CD4-positive, alpha-beta memory T cell (primary cell): Measurements from ENCODE around the gene ZKSCAN1. TPM values are rescaled to one million over a fixed set of nuclear protein-coding genes. Genes with fewer than 3 reads are reported as not detected.
"Not testable (repeated sequence)": the region's sequence is repeated elsewhere in the genome, so short reads cannot be mapped to it uniquely, and the experiment has no call there.

Experiments used
- CTCF ChIA-PET: fragments of 350-600 bp; sonication (Branson Sonifier 250); formaldehyde crosslinking; loops from one replicate; lab custom pipeline; 2021; ENCODE audit warnings: inconsistent platforms; ENCODE audit not compliant: partially characterized antibody; lab: Charles Lee
- POLR2A ChIA-PET: fragments of 350-600 bp; sonication (Branson Sonifier 250); formaldehyde crosslinking; loops from one replicate; lab custom pipeline; 2021; ENCODE audit not compliant: partially characterized antibody; lab: Charles Lee
- DNase-seq, 5 donors: peaks; one replicate each; pipeline versions ENCODE4 v3.0.0 to v3.0.0-alpha.2; 2020 to 2022; ENCODE audit warnings: mixed read lengths in 1 of 5
- H3K27ac ChIP-seq: one replicate; pipeline ENCODE4 v1.7.0; 2013; ENCODE audit warnings: low read depth, low read length
- H3K27me3 ChIP-seq: 2 replicates; pipeline ENCODE4 v1.7.0; 2013; ENCODE audit warnings: mild to moderate bottlenecking, low read length, moderate library complexity; ENCODE audit not compliant: insufficient read depth
- H3K36me3 ChIP-seq: 2 replicates; pipeline ENCODE4 v1.7.0; 2013; ENCODE audit warnings: mild to moderate bottlenecking, low read length, moderate library complexity; ENCODE audit not compliant: insufficient read depth
- H3K4me1 ChIP-seq: 2 replicates; pipeline ENCODE4 v1.7.0; 2013; ENCODE audit warnings: mild to moderate bottlenecking, low read length, moderate library complexity; ENCODE audit not compliant: insufficient read depth
- H3K4me3 ChIP-seq, 2 donors: one replicate each; pipeline ENCODE4 v1.7.0; 2013; ENCODE audit warnings: low read length in 2 of 2, mild to moderate bottlenecking in 1 of 2
- H3K9me3 ChIP-seq, 2 donors: one replicate each; pipeline ENCODE4 v1.7.0; 2013; ENCODE audit warnings: low read length in 2 of 2, control low read depth in 1 of 2; ENCODE audit not compliant: control insufficient read depth in 1 of 2
- H3K27ac Mint-ChIP-seq, 7 donors: one replicate each; pipeline ENCODE4 v1.8.0; 2020 to 2021; ENCODE audit warnings: mixed read lengths in 7 of 7, mild to moderate bottlenecking in 6 of 7, inconsistent platforms in 3 of 7, moderate library complexity in 3 of 7
- H3K27me3 Mint-ChIP-seq, 2 donors: one replicate each; pipeline ENCODE4 v1.8.0; 2020 to 2021; ENCODE audit warnings: mixed read lengths in 2 of 2
- H3K36me3 Mint-ChIP-seq, 2 donors: one replicate each; pipeline ENCODE4 v1.8.0; 2020 to 2021; ENCODE audit warnings: mixed read lengths in 2 of 2, inconsistent platforms in 1 of 2, mild to moderate bottlenecking in 1 of 2
- H3K4me1 Mint-ChIP-seq, 4 donors: one replicate each; pipeline ENCODE4 v1.8.0; 2020 to 2021; ENCODE audit warnings: mixed read lengths in 4 of 4, mild to moderate bottlenecking in 1 of 4
- H3K4me3 Mint-ChIP-seq, 8 donors: one replicate each; pipeline ENCODE4 v1.8.0; 2020 to 2021; ENCODE audit warnings: mixed read lengths in 8 of 8, mild to moderate bottlenecking in 7 of 8, moderate library complexity in 6 of 8, inconsistent platforms in 3 of 8
- H3K9me3 Mint-ChIP-seq, 8 donors: one replicate each; pipeline ENCODE4 v1.8.0; 2020 to 2021; ENCODE audit warnings: mixed read lengths in 8 of 8, mild to moderate bottlenecking in 5 of 8, inconsistent platforms in 3 of 8, moderate library complexity in 1 of 8
- intact Hi-C: fragments of 100-400 bp; cut with micrococcal nuclease; formaldehyde crosslinking; loops from one replicate; pipeline ENCODE4 v1.15.1; 2023
- polyA plus RNA-seq, 2 donors: library from polyadenylated mRNA; unstranded; fragments of 300-500 nt; fragmentation: Illumina TruSeq; gene quantifications; one replicate each; pipeline ENCODE4 v1.2.3, GENCODE V29; 2021
- total RNA-seq, 2 experiments: library from RNA; stranded (reverse); gene quantifications; one replicate each; pipeline ENCODE4 v1.2.3, GENCODE V29; 2021

The ZKSCAN1 gene
- total and polyA plus RNA-seq, 4 experiments from 2014 or later: 25.0 to 101 (median 70.9) TPM

DNA sequence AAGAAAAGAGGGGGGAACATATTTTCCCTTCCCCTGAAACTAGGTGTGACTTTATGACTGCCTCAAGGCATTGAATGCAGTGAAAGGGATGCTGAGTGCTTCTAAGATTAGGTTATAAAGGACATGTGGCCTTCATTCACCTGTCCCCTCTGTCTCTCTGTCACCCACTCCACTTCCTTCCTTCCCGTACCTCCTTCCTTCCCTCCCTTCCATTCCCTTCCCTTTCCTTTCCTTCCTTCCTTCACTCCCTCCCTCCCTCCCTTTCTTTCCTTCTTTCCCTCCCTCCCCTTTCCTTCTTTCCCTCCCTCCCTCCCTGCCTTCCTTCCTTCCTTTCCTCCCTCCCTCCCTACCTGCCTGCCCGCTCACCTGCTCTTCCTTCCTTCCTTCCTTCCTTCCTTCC lies 4.5 kb upstream of the ZKSCAN1 start:
- Mint-ChIP-seq H3K36me3 (peaks cover 0 to 4% of the 10 kb centered on the region in 2 donors), H3K9me3 (no peaks in the 10 kb centered on the region), H3K27ac (no peak overlapping the region), H3K4me1 (peaks cover 6 to 14% (median 9%) of the 10 kb centered on the region in 4 donors), H3K4me3 (no peak overlapping the region), H3K27me3 (peaks cover 0 to 2% of the 10 kb centered on the region in 2 donors)
- Histone ChIP-seq H3K4me3 (no peak overlapping the region), H3K4me1 (peaks cover 9% of the 10 kb centered on the region), H3K36me3 (no peaks in the 10 kb centered on the region), H3K9me3 (no peaks in the 10 kb centered on the region), H3K27me3 (no peaks in the 10 kb centered on the region), H3K27ac (no peak overlapping the region)
- POLR2A ChIA-PET: no interaction called here
- intact Hi-C loops: no loop called here
- DNase-seq: no peak
- CTCF ChIA-PET: interaction anchor here (0.8 kb wide), 1 partner anchor 42 kb away, joined by 4 read pairs; no protein-coding TSS in a partner anchor

DNA sequence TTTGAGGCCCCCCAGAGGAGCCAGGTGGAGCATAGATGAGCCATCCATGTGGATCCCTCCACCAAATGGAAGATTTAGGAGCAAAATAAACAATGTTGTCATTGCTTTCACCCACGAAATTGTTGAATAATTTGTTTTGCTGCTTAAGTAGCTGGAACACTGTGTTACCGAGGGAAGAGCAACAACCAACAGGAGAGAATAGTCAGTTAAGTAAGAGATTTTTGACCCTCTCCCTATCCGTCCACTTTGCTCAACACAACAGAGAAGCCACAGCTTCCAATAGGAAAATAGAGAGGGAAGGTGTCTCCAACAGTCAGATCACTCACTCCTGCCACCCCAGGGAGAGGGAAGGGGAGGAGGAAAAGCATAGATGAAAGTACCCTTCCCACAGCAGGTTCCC lies 3.9 kb upstream of the ZKSCAN1 start:
- POLR2A ChIA-PET: no interaction called here
- Mint-ChIP-seq H3K27ac (no peak overlapping the region), H3K27me3 (peaks cover 0 to 2% of the 10 kb centered on the region in 2 donors), H3K36me3 (peaks cover 0 to 11% of the 10 kb centered on the region in 2 donors), H3K4me1 (peaks cover 11 to 20% (median 15%) of the 10 kb centered on the region in 4 donors), H3K4me3 (no peak overlapping the region), H3K9me3 (no peaks in the 10 kb centered on the region)
- no peaks in the 10 kb centered on the region for H3K27me3 ChIP-seq
- DNase-seq: no peak
- peaks cover 15% of the 10 kb centered on the region for H3K4me1 ChIP-seq
- H3K36me3 ChIP-seq: no peaks in the 10 kb centered on the region
- intact Hi-C loops: no loop called here
- H3K27ac ChIP-seq: no peak overlapping the region
- no peak overlapping the region for H3K4me3 ChIP-seq
- no peaks in the 10 kb centered on the region for H3K9me3 ChIP-seq
- CTCF ChIA-PET: no interaction called here

DNA sequence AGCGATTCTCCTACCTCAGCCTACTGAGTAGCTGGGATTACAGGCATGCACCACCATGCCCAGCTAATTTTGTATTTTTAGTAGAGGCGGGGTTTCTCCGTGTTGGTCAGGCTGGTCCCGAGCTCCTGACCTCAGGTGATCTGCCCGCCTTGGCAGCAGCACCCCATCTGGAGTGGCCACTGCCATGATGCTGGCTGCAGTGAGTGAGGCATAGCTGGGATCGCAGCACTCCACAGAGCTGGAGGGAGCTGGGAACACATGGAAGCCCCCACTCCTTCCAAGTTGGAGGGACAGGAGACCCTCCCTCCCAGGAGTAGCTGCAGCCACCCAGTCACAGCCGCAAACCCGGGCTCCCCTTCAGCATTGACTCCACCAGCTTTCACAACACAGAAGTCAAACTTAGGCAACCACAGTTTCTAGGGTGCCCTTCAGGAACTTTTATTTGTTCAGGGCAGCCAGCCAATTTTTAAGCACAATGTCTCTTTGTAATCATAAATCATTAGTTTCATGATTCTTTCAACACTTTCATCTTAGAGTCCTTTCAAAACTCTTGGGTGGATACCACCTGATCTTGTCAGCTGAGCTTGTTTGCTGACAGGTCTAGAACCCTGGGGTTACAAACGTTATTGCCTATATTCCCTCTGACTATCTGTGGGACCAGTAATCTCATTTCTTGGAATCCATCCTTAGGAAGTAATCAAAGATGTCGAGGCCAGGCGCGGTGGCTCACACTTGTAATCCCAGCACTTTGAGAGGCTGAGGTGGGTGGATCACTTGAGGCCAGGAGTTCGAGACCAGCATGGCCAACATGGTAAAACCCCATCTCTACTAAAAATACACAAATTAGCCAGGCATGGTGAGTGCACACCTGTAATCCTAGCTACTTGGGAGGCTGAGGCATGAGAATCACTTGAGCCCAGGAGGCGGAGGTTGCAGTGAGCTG lies 2.7 kb upstream of the ZKSCAN1 start:
- H3K4me3 Mint-ChIP-seq, H3K4me3 ChIP-seq, H3K36me3 ChIP-seq, DNase-seq, H3K9me3 ChIP-seq, intact Hi-C loops, H3K27me3 ChIP-seq, H3K27me3 Mint-ChIP-seq, H3K9me3 Mint-ChIP-seq, H3K27ac ChIP-seq: not testable (repeated sequence)
- Mint-ChIP-seq H3K36me3 (peaks cover 0 to 15% of the 10 kb centered on the region in 2 donors), H3K4me1 (peaks cover 15 to 29% (median 23%) of the 10 kb centered on the region in 4 donors), H3K27ac (peak overlapping the region in 3 of 7 donors; percentile 12 to 31 (median 25))
- ChIA-PET POLR2A (interaction anchor here (3.2 kb wide), 1 partner anchor 37 kb away, joined by 21 read pairs; the partner anchor contains the start of gene ZSCAN21), CTCF (interaction anchor here (0.6 to 1.5 kb wide), 4 partner anchors 15 to 99 kb away, joined by 3 to 5 read pairs (median 4); no protein-coding TSS in a partner anchor)
- H3K4me1 ChIP-seq: peaks cover 26% of the 10 kb centered on the region

DNA sequence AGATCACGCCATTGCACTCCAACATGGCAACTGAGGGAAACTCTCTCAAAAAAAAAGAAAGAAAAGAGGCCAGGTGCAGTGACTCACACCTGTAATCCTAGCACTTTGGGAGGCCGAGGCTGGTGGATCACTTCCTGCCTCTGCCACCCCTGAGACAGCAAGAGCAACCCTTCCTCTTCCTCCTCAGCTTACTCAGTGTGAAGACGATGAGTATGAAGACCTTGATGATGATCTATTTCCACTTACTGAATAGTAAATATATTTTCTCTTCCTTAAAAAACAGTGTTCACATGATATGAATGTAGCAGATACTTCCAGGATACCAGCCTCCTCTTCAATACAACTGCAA lies 2.1 kb upstream of the ZKSCAN1 start:
- intact Hi-C loops: no loop called here
- Histone ChIP-seq H3K36me3 (no peaks in the 10 kb centered on the region), H3K9me3 (no peaks in the 10 kb centered on the region), H3K27ac (no peak overlapping the region), H3K27me3 (no peaks in the 10 kb centered on the region), H3K4me3 (no peak overlapping the region), H3K4me1 (peaks cover 32% of the 10 kb centered on the region)
- Mint-ChIP-seq H3K4me1 (peaks cover 18 to 36% (median 28%) of the 10 kb centered on the region in 4 donors), H3K27me3 (no peaks in the 10 kb centered on the region), H3K36me3 (peaks cover 0 to 19% of the 10 kb centered on the region in 2 donors), H3K9me3 (no peaks in the 10 kb centered on the region), H3K27ac (peak overlapping the region in 1 of 7 donors; percentile 25), H3K4me3 (no peak overlapping the region)
- POLR2A ChIA-PET: interaction anchor here (0.6 to 3.2 kb wide), 2 partner anchors 36 to 110 kb away, joined by 4 to 21 read pairs; partner anchors contain the start of gene ZSCAN21
- no peak for DNase-seq
- CTCF ChIA-PET: interaction anchor here (0.6 to 1.5 kb wide), 2 partner anchors 15 to 100 kb away, joined by 3 to 4 read pairs; no protein-coding TSS in a partner anchor

DNA sequence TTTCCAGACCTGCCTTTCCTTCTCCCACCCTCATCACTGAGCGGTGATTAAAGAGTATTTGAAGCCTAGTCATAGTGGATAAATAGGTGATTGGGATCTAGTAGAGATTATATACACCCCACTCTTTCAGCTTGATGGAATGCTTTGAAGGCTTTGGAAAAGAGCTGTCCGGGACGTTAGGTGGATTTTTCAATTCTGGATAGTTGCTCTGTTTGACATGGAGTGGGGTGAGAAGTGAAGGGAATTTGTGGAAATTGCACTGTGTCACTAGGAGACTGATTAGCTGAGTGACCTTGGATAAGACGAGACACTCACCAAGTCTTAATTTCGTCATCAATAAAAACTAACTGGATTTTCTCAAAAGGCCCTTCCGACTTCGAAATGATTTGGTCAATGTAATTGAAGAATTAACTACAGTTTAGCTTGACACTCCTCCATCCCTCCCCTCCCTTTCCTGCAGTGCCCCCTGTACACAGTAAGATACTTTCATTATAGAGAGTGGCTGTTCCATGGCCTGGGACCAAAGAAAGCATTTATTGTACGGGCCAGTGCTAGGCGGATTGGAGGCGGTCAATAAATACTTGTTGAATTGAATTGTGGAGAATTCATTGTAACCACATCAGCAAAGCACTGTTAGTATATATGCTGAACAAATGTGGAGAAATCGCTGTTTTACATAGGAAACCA lies 962 bp downstream of the ZKSCAN1 start:
- DNase-seq: no peak
- Mint-ChIP-seq H3K36me3 (peaks cover 0 to 29% of the 10 kb centered on the region in 2 donors), H3K9me3 (no peaks in the 10 kb centered on the region), H3K27me3 (no peaks in the 10 kb centered on the region), H3K27ac (peak overlapping the region; percentile 95 to 99 (median 98)), H3K4me3 (peak overlapping the region; percentile 87 to 97 (median 96)), H3K4me1 (peaks cover 28 to 53% (median 44%) of the 10 kb centered on the region in 4 donors)
- Histone ChIP-seq H3K27ac (peak overlapping the region; percentile 96), H3K27me3 (no peaks in the 10 kb centered on the region), H3K4me1 (peaks cover 43% of the 10 kb centered on the region), H3K4me3 (peak overlapping the region; percentile 92), H3K36me3 (no peaks in the 10 kb centered on the region), H3K9me3 (no peaks in the 10 kb centered on the region)
- intact Hi-C loops: no loop called here
- ChIA-PET CTCF (interaction anchor here (0.8 to 2.0 kb wide), 3 partner anchors 26 to 689 kb away, joined by 3 to 9 read pairs (median 3); partner anchors contain the start of gene POP7), POLR2A (interaction anchor here (0.7 to 3.6 kb wide), 8 partner anchors 19 to 811 kb away, joined by 3 to 38 read pairs (median 6); partner anchors contain the start of genes EPHB4, MBLAC1, TRIM4 and ZCWPW1)

DNA sequence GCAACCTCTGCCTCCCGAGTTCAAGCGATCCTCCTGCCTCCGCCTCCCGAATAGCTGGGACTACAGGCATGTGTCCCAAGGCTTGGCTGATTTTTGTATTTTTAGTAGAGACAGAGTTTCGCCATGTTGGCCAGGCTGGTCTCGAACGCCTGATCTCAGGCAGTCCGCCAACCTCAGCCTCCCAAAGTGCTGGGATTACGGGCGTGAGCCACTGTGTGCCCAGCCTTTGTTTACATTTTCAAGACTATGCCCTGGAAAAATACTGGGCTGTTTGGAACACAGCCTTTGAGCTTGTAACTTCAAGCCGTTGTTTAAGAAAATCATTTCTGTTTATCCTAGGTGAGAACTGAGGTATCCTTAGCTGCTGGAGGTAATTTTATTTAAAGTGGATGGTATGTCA lies 1.9 kb downstream of the ZKSCAN1 start:
- H3K4me3 Mint-ChIP-seq: peak overlapping the region in 5 of 8 donors; percentile 17 to 53 (median 29)

More for the DNA sequence above, 1.9 kb downstream of the ZKSCAN1 start:
- Histone ChIP-seq H3K4me1 (peaks cover 43% of the 10 kb centered on the region), H3K4me3 (no peak overlapping the region), H3K9me3 (no peaks in the 10 kb centered on the region), H3K27me3 (no peaks in the 10 kb centered on the region), H3K36me3 (no peaks in the 10 kb centered on the region), H3K27ac (no peak overlapping the region)
- DNase-seq: no peak
- peaks cover 30 to 58% (median 46%) of the 10 kb centered on the region in 4 donors for H3K4me1 Mint-ChIP-seq
- ChIA-PET POLR2A (interaction anchor here (0.6 to 3.6 kb wide), 4 partner anchors 9 to 810 kb away, joined by 3 to 38 read pairs (median 13); partner anchors contain the start of genes EPHB4 and TRIM4), CTCF (interaction anchor here (0.7 to 3.0 kb wide), 2 partner anchors 9 to 27 kb away, joined by 3 to 12 read pairs; no protein-coding TSS in a partner anchor)
- H3K36me3 Mint-ChIP-seq: peaks cover 0 to 33% of the 10 kb centered on the region in 2 donors
- no peaks in the 10 kb centered on the region for H3K27me3 Mint-ChIP-seq
- no peaks in the 10 kb centered on the region for H3K9me3 Mint-ChIP-seq
- intact Hi-C loops: no loop called here
- peak overlapping the region in 5 of 7 donors; percentile 35 to 95 (median 66) for H3K27ac Mint-ChIP-seq
